ENCODE measurements around the gene BEGAIN.

DNA sequence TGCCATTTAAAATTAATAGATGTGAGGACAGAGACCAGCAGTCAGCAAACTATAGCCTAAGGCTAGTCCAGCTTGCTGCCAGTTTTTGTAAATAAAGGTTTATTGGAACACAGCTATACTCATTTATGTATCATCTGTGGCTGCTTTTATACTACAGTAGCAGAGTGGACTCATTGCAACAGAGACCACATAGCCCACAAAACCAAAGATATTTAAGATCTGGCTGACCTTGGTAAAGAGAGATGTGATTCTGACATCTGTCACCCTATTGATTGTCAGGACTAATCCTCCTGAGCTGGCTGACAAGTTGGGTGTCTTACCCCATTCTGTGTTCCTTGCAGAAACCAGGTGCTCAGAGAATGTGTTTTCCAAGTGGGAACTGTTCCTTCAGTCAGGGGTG, 99.9 kb downstream of the BEGAIN start:
- TF ChIP-seq, protein P1, sequence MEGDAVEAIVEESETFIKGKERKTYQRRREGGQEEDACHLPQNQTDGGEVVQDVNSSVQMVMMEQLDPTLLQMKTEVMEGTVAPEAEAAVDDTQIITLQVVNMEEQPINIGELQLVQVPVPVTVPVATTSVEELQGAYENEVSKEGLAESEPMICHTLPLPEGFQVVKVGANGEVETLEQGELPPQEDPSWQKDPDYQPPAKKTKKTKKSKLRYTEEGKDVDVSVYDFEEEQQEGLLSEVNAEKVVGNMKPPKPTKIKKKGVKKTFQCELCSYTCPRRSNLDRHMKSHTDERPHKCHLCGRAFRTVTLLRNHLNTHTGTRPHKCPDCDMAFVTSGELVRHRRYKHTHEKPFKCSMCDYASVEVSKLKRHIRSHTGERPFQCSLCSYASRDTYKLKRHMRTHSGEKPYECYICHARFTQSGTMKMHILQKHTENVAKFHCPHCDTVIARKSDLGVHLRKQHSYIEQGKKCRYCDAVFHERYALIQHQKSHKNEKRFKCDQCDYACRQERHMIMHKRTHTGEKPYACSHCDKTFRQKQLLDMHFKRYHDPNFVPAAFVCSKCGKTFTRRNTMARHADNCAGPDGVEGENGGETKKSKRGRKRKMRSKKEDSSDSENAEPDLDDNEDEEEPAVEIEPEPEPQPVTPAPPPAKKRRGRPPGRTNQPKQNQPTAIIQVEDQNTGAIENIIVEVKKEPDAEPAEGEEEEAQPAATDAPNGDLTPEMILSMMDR (IDR thresholded peaks at IDR 0.05) = no peak
- no peak for TF ChIP-seq POLR2A (IDR thresholded peaks at IDR 0.05)

All from thyroid gland (tissue), 4 donors.